ENCODE results near the gene FBN2. TPM values are rescaled to one million over a fixed set of nuclear protein-coding genes. Genes with fewer than 3 reads are reported as not detected.

Gene FBN2
- total RNA-seq, 6 experiments from 2014 or later: 174 to 272 (median 186) TPM

DNA sequence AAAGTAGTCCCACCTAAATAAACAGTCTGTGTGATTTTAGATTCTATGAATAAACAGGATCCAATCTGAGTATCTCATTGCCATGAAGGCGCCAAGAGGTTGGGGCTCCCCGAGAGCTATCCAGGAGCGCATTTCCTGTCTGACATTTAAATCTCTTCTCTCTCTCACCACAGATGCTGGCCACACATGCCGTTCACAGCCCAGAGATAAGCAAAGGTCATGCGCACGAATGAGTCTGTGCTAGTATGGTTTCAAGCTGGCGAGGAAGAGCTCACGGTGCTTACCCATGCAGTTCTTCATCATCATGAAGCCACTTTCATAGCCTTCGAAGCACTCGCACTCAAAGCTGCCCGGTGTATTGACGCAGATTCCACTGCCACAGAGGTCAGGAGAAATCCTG is 199.4 kb downstream of the FBN2 start:
- Mint-ChIP-seq H3K4me3 (no peak overlapping the region), H3K9me3 (no peaks in the 10 kb centered on the region; the same call in 1 of the 2 replicates), H3K27ac (no peak overlapping the region), H3K27me3 (ENCODE audit: insufficient read depth) (peaks cover 10% of the 10 kb centered on the region), H3K36me3 (ENCODE audit: low read depth) (peaks cover 53% of the 10 kb centered on the region), H3K4me1 (ENCODE audit: low read depth) (no peaks in the 10 kb centered on the region)
- TF ChIP-seq, protein P1, sequence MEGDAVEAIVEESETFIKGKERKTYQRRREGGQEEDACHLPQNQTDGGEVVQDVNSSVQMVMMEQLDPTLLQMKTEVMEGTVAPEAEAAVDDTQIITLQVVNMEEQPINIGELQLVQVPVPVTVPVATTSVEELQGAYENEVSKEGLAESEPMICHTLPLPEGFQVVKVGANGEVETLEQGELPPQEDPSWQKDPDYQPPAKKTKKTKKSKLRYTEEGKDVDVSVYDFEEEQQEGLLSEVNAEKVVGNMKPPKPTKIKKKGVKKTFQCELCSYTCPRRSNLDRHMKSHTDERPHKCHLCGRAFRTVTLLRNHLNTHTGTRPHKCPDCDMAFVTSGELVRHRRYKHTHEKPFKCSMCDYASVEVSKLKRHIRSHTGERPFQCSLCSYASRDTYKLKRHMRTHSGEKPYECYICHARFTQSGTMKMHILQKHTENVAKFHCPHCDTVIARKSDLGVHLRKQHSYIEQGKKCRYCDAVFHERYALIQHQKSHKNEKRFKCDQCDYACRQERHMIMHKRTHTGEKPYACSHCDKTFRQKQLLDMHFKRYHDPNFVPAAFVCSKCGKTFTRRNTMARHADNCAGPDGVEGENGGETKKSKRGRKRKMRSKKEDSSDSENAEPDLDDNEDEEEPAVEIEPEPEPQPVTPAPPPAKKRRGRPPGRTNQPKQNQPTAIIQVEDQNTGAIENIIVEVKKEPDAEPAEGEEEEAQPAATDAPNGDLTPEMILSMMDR (IDR thresholded peaks at IDR 0.05): no peak
- DNase-seq: no peak

DNA sequence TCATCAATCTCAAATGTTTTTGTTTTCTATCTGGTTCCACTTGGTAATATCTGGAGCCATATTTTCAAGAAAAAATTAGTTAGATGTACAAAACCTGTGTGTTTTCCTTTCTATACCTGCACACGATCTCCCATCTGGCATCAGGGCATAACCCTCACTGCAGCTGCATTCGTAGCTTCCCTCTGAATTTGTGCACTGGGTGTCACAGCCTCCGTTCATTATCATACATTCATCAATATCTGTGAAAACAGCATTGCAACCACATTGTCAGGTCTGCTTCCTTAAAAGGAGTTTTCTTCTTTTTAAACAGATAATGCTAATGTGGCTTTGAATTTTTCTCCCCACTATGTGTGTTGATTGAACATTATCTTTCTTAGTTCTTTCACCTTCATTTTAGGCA is 202.7 kb downstream of the FBN2 start:
- Mint-ChIP-seq H3K36me3 (ENCODE audit: low read depth) (peaks cover 46% of the 10 kb centered on the region), H3K27me3 (ENCODE audit: insufficient read depth) (peaks cover 3% of the 10 kb centered on the region), H3K4me1 (ENCODE audit: low read depth) (no peaks in the 10 kb centered on the region), H3K27ac (no peak overlapping the region), H3K4me3 (no peak overlapping the region), H3K9me3 (no peaks in the 10 kb centered on the region; the same call in 1 of the 2 replicates)
- no peak for DNase-seq
- TF ChIP-seq, protein P1 (IDR thresholded peaks at IDR 0.05): no peak

DNA sequence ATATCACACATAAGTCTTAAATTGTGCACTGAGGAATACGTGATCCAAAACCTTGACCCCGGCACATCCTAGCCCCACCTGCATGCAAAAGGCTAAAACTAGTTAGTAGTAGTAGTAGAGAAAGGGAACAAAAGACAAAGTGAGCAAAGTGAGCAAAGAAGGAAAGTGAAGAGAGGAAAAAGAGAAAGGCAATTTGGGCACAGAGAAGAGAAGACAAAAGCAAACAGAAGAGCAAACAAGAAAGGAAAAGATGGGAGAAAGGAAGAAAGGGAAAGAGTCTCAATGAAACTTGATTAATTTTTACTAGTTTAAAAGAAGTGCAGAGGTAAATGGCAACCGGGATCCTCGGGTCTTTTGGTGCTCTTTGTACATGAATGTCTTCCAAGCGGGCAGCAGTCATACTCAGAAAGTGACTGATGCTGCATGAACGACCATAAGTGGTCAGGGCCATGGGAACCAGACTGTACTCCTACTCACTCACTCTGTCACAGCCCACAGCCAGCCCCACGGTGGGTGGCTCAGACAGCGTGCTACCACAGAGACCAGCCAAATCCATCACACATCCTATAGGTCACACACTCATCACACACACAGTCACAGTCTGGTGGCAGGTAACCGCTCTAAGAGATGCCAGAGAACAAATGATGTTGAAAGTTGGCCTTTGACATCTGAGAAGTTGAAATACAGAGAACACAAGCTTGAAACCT is 203.9 kb downstream of the FBN2 start:
- no peak overlapping the region for H3K4me3 Mint-ChIP-seq
- H3K27ac Mint-ChIP-seq: no peak overlapping the region
- peaks cover 52% of the 10 kb centered on the region for H3K36me3 Mint-ChIP-seq (ENCODE audit: low read depth)
- TF ChIP-seq, protein P1 (IDR thresholded peaks at IDR 0.05): no peak
- DNase-seq: no peak
- no peaks in the 10 kb centered on the region; the same call in 1 of the 2 replicates for H3K9me3 Mint-ChIP-seq
- H3K27me3 Mint-ChIP-seq (ENCODE audit: insufficient read depth): peaks cover 3% of the 10 kb centered on the region
- no peaks in the 10 kb centered on the region for H3K4me1 Mint-ChIP-seq (ENCODE audit: low read depth)

GRCh38 chr5:128331261-128331660 is 206.8 kb downstream of the FBN2 start:
- Mint-ChIP-seq H3K4me3 (no peak overlapping the region), H3K27me3 (ENCODE audit: insufficient read depth) (peaks cover 5% of the 10 kb centered on the region), H3K27ac (no peak overlapping the region), H3K36me3 (ENCODE audit: low read depth) (peaks cover 62% of the 10 kb centered on the region), H3K9me3 (peaks cover 3% of the 10 kb centered on the region; the same call in 1 of the 2 replicates), H3K4me1 (ENCODE audit: low read depth) (no peaks in the 10 kb centered on the region)
- DNase-seq: no peak
- TF ChIP-seq, protein P1 (IDR thresholded peaks at IDR 0.05): no peak

DNA sequence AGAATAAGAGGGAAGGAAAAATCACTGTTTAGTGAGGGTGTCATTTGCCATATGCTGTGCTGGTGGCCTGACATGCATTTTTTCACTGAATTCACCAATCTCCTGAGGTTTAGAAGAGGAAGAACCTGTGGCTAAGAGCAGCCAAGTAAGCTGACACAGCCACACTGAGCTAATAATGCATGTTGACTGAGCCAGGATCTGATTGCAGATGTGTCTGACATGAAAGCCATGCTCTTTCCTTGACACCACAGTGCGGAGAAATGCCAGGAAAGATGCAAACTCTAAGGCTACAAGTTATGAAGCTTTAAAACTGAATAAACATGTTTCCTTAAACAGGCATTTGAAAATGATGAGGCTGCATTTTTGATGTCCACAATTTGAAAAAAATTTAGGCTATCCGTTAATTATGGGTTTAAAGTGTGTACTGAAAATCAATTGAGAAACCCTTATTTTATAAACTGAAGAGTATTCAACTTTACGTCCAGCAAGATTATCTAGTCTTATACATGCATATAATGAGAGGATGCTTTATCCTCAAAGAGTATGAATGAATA is 208.6 kb downstream of the FBN2 start:
- no peaks in the 10 kb centered on the region for H3K4me1 Mint-ChIP-seq (ENCODE audit: low read depth)
- peaks cover 64% of the 10 kb centered on the region for H3K36me3 Mint-ChIP-seq (ENCODE audit: low read depth)
- H3K9me3 Mint-ChIP-seq: peaks cover 8% of the 10 kb centered on the region
- TF ChIP-seq, protein P1 (IDR thresholded peaks at IDR 0.05): no peak
- peaks cover 16% of the 10 kb centered on the region for H3K27me3 Mint-ChIP-seq (ENCODE audit: insufficient read depth)
- DNase-seq: no peak
- H3K27ac Mint-ChIP-seq: no peak overlapping the region
- no peak overlapping the region for H3K4me3 Mint-ChIP-seq

Data from HFFc6 (cell line).